GM18526 (cell line): ENCODE results near the gene CYBRD1.

Experiments used
- POLR2A ChIP-seq: IDR thresholded peaks from 3 replicates; pipeline ENCODE4 v1.6.1; 2011; ENCODE audit not compliant: insufficient read length; ENCODE audit errors: extremely low read depth

Gene CYBRD1

GRCh38 chr2:171574149-171574795, 52.0 kb downstream of the CYBRD1 start:
- TF ChIP-seq POLR2A: no peak

- no peak for TF ChIP-seq POLR2A
Observed at GRCh38 chr2:171575606-171576005, 53.3 kb downstream of the CYBRD1 start.

GRCh38 chr2:171578127-171578803, 56.0 kb downstream of the CYBRD1 start:
- TF ChIP-seq POLR2A: no peak

GRCh38 chr2:171579481-171579880, 57.2 kb downstream of the CYBRD1 start:
- TF ChIP-seq POLR2A: no peak

- no peak for TF ChIP-seq POLR2A
Observed at GRCh38 chr2:171583566-171583965, 61.3 kb downstream of the CYBRD1 start.

- TF ChIP-seq POLR2A: no peak
Observed at GRCh38 chr2:171584001-171584400, 61.7 kb downstream of the CYBRD1 start.

- TF ChIP-seq POLR2A: no peak
Observed at GRCh38 chr2:171587132-171587531, 64.9 kb downstream of the CYBRD1 start.

GRCh38 chr2:171587567-171587966, 65.3 kb downstream of the CYBRD1 start:
- no peak for TF ChIP-seq POLR2A

- no peak for TF ChIP-seq POLR2A
Observed at GRCh38 chr2:171590116-171590515, 67.8 kb downstream of the CYBRD1 start.

GRCh38 chr2:171592036-171592555, 69.8 kb downstream of the CYBRD1 start:
- no peak for TF ChIP-seq POLR2A

- no peak for TF ChIP-seq POLR2A
Observed at GRCh38 chr2:171595456-171595855, 73.2 kb downstream of the CYBRD1 start.

GRCh38 chr2:171595896-171596295, 73.6 kb downstream of the CYBRD1 start:
- TF ChIP-seq POLR2A: no peak

GRCh38 chr2:171598713-171599319, 76.5 kb downstream of the CYBRD1 start:
- no peak for TF ChIP-seq POLR2A

- no peak for TF ChIP-seq POLR2A
Observed at GRCh38 chr2:171600126-171600525, 77.9 kb downstream of the CYBRD1 start.

- TF ChIP-seq POLR2A: no peak
Observed at GRCh38 chr2:171602352-171602751, 80.1 kb downstream of the CYBRD1 start.
